HCT116 (cell line): ENCODE data around the gene GNB5. TPM values are rescaled to one million over a fixed set of nuclear protein-coding genes. Genes with fewer than 3 reads are reported as not detected.

ENCODE experiments used
- CBX3 ChIP-seq: IDR thresholded peaks from 2 replicates; pipeline ENCODE4 v1.6.1; 2012; ENCODE audit warnings: low read depth
- EGR1 ChIP-seq: IDR thresholded peaks from 2 replicates; pipeline ENCODE4 v1.6.1; 2012; ENCODE audit warnings: low read depth
- ELF1 ChIP-seq: IDR thresholded peaks from 2 replicates; pipeline ENCODE4 v1.6.1; 2012; ENCODE audit warnings: low read depth, borderline replicate concordance
- EZH2phosphoT487 ChIP-seq: fragments of 200-600 bp; IDR thresholded peaks from 2 replicates; pipeline ENCODE4 v1.6.1; 2018; ENCODE audit warnings: antibody characterized with exemption, borderline replicate concordance
- FOSL1 ChIP-seq: IDR thresholded peaks from 2 replicates; pipeline ENCODE4 v1.6.1; 2012; ENCODE audit warnings: low read depth
- JUND ChIP-seq: IDR thresholded peaks from 2 replicates; pipeline ENCODE4 v1.6.1; 2012
- MAX ChIP-seq: IDR thresholded peaks from 2 replicates; pipeline ENCODE4 v1.6.1; 2012
- POLR2A ChIP-seq: IDR thresholded peaks from 2 replicates; pipeline ENCODE4 v1.7.0; 2011; ENCODE audit warnings: borderline replicate concordance; ENCODE audit not compliant: insufficient read depth, insufficient read length; ENCODE audit errors: extremely low read depth
- RAD21 ChIP-seq: IDR thresholded peaks from 2 replicates; pipeline ENCODE4 v1.6.1; 2012; ENCODE audit warnings: low read depth, mild to moderate bottlenecking
- SIN3A ChIP-seq: IDR thresholded peaks from 2 replicates; pipeline ENCODE4 v1.6.1; 2012; ENCODE audit warnings: low read depth
- SRF ChIP-seq: IDR thresholded peaks from 2 replicates; pipeline ENCODE4 v1.6.1; 2012; ENCODE audit warnings: low read depth
- ZBTB33 ChIP-seq: IDR thresholded peaks from 2 replicates; pipeline ENCODE4 v1.6.1; 2011; ENCODE audit warnings: mild to moderate bottlenecking, low read length, moderate library complexity; ENCODE audit not compliant: insufficient replicate concordance; ENCODE audit errors: extremely low read depth
- ZFX ChIP-seq: fragments of 450-650 bp; IDR thresholded peaks from 2 replicates; pipeline ENCODE4 v1.6.1; 2017
- total RNA-seq: library from RNA; stranded (reverse); gene quantifications from one replicate; pipeline ENCODE4 v1.2.1, GENCODE V29; 2021; ENCODE audit not compliant: unreplicated experiment
- TF ChIP-seq, protein P1 (sequence below): IDR thresholded peaks from 2 replicates; pipeline ENCODE4 v1.6.1; 2012; ENCODE audit warnings: low read depth

Gene GNB5
- total RNA-seq, 1 experiment from 2014 or later, result 27.6 TPM

DNA sequence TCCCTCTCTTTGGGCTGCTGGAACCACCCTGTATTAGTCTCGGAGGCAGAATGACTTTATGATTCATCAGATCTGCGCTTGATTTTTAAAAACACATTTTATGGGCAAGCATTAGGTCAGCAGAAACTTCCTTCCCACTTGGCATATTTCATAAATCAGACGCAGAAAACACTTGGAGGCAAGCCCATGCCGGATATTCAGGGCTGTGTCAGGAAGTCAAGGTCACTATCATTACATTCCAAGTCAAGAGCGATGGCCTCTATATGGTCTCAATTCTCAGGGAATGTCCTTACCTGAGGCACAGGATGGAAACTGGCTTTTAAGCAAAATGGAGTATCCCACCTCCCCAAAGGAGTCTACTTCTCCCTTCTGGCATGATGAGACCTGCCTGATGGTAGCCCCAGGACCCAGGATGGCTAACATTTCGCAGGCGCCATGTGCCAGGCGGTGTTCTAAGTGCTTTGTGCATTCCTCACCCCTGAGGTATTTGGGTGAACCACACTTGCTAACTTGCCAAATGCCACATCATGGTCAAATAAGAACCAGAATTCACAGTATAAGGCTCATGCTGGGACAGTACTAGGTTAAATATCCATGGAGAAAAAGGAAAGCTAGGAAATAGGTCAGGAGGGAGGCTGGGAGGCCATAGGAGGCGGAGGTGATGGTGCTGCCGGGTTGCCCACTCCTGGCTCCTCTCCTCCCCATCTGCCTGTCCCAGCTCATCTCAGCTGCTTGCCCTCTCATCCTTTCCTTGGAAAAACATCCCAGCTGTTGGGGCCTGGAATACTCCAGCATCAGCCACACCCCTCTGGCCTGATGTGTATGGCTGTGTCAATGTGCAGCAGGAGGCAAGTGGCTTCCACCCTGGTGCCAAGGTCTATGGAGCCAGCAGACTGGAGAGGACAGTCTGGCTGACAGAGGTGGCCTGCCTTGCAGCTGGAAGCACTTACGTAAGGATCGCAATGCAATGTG is 97.4 kb downstream of the GNB5 start (continued):
- no peak for TF ChIP-seq ZBTB33
- TF ChIP-seq MAX, result peak; percentile 33; the same call in 1 of the 2 replicates
- TF ChIP-seq JUND, result no peak
- no peak for TF ChIP-seq FOSL1
- no peak for TF ChIP-seq ZFX
- no peak for TF ChIP-seq RAD21
- TF ChIP-seq POLR2A, result no peak
- no peak for TF ChIP-seq EZH2phosphoT487
- TF ChIP-seq SRF, result no peak
- no peak for TF ChIP-seq EGR1
- no peak for TF ChIP-seq ELF1
- TF ChIP-seq SIN3A, result no peak
- no peak for TF ChIP-seq CBX3
- TF ChIP-seq, protein P1, sequence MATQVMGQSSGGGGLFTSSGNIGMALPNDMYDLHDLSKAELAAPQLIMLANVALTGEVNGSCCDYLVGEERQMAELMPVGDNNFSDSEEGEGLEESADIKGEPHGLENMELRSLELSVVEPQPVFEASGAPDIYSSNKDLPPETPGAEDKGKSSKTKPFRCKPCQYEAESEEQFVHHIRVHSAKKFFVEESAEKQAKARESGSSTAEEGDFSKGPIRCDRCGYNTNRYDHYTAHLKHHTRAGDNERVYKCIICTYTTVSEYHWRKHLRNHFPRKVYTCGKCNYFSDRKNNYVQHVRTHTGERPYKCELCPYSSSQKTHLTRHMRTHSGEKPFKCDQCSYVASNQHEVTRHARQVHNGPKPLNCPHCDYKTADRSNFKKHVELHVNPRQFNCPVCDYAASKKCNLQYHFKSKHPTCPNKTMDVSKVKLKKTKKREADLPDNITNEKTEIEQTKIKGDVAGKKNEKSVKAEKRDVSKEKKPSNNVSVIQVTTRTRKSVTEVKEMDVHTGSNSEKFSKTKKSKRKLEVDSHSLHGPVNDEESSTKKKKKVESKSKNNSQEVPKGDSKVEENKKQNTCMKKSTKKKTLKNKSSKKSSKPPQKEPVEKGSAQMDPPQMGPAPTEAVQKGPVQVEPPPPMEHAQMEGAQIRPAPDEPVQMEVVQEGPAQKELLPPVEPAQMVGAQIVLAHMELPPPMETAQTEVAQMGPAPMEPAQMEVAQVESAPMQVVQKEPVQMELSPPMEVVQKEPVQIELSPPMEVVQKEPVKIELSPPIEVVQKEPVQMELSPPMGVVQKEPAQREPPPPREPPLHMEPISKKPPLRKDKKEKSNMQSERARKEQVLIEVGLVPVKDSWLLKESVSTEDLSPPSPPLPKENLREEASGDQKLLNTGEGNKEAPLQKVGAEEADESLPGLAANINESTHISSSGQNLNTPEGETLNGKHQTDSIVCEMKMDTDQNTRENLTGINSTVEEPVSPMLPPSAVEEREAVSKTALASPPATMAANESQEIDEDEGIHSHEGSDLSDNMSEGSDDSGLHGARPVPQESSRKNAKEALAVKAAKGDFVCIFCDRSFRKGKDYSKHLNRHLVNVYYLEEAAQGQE, result no peak
